Measurements from ENCODE around the gene VWF.

DNA sequence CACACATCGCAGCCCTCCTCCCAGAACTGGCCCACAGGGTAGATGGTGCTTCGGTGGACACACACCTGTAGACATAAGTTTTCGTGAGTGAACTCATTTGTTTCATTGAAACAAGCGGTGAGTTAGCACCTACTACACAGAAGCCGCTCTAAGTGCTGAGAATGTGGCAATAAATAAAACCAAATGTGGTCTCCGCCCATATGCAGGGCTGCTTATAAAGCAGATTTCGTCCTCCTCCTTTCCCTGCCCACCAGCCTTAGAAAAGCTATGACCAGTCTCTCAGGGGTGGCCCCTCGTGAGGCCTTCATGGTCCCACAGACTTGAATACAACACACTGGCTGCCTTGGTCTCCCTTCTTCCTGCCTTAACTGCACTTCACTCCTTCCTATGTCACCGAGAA is 148.3 kb downstream of the VWF start:
- TF ChIP-seq, protein P1, sequence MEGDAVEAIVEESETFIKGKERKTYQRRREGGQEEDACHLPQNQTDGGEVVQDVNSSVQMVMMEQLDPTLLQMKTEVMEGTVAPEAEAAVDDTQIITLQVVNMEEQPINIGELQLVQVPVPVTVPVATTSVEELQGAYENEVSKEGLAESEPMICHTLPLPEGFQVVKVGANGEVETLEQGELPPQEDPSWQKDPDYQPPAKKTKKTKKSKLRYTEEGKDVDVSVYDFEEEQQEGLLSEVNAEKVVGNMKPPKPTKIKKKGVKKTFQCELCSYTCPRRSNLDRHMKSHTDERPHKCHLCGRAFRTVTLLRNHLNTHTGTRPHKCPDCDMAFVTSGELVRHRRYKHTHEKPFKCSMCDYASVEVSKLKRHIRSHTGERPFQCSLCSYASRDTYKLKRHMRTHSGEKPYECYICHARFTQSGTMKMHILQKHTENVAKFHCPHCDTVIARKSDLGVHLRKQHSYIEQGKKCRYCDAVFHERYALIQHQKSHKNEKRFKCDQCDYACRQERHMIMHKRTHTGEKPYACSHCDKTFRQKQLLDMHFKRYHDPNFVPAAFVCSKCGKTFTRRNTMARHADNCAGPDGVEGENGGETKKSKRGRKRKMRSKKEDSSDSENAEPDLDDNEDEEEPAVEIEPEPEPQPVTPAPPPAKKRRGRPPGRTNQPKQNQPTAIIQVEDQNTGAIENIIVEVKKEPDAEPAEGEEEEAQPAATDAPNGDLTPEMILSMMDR (conservative IDR thresholded peaks at IDR 0.05 in 1 of 2, IDR thresholded peaks at IDR 0.05 in 1 of 2; ENCODE audit: extremely low read depth in 1 of 2, insufficient read depth in 1 of 2, low read depth in 1 of 2, low read length in 2 of 2), result no peak
- TF ChIP-seq EZH2 (IDR thresholded peaks at IDR 0.05; ENCODE audit: borderline replicate concordance, low read length), result no peak
